ENCODE results near the gene CCDC51.
"Not testable (repeated sequence)": the region's sequence is repeated elsewhere in the genome, so short reads cannot be mapped to it uniquely, and the experiment has no call there.

CCDC51 gene

GRCh38 chr3:48465531-48466378, 25.8 kb upstream of the CCDC51 start:
- peak; percentile 100 for DNase-seq (ENCODE audit: low read depth)

GRCh38 chr3:48465237-48465530, 25.3 kb upstream of the CCDC51 start:
- no peak for DNase-seq (ENCODE audit: low read depth)

GRCh38 chr3:48464713-48465221, 24.8 kb upstream of the CCDC51 start:
- no peak for DNase-seq (ENCODE audit: low read depth)

- no peak for DNase-seq (ENCODE audit: low read depth)
Measured at GRCh38 chr3:48463703-48464102, 23.8 kb upstream of the CCDC51 start.

GRCh38 chr3:48461767-48462166, 21.8 kb upstream of the CCDC51 start:
- DNase-seq (ENCODE audit: low read depth), result not testable (repeated sequence)

GRCh38 chr3:48460517-48460902, 20.6 kb upstream of the CCDC51 start:
- DNase-seq (ENCODE audit: low read depth), result no peak

GRCh38 chr3:48459773-48460516, 20.0 kb upstream of the CCDC51 start:
- DNase-seq (ENCODE audit: low read depth), result no peak

GRCh38 chr3:48459331-48459730, 19.4 kb upstream of the CCDC51 start:
- no peak for DNase-seq (ENCODE audit: low read depth)

- DNase-seq (ENCODE audit: low read depth), result no peak
Measured at GRCh38 chr3:48456456-48456855, 16.5 kb upstream of the CCDC51 start.

- no peak for DNase-seq (ENCODE audit: low read depth)
Measured at GRCh38 chr3:48451270-48451669, 11.4 kb upstream of the CCDC51 start.

GRCh38 chr3:48446425-48447193, 6.7 kb upstream of the CCDC51 start, which contains the start of gene ATRIP:
ATRIP (plus strand) TSS chr3:48446737; CDS start chr3:48446846, 109 bp downstream.
- DNase-seq (ENCODE audit: low read depth), result peak; percentile 77

GRCh38 chr3:48446043-48446424, 6.1 kb upstream of the CCDC51 start:
- DNase-seq (ENCODE audit: low read depth), result no peak

GRCh38 chr3:48445277-48445882, 5.5 kb upstream of the CCDC51 start:
- DNase-seq (ENCODE audit: low read depth), result no peak

- DNase-seq (ENCODE audit: low read depth), result no peak
Measured at GRCh38 chr3:48441940-48442339, 2.0 kb upstream of the CCDC51 start.

- no peak for DNase-seq (ENCODE audit: low read depth)
Measured at GRCh38 chr3:48440590-48440958, 655 bp upstream of the CCDC51 start.

- no peak for DNase-seq (ENCODE audit: low read depth)
Measured at GRCh38 chr3:48437812-48438211, 2.1 kb downstream of the CCDC51 start.

GRCh38 chr3:48436855-48437254, 3.1 kb downstream of the CCDC51 start:
- no peak for DNase-seq (ENCODE audit: low read depth)

GRCh38 chr3:48436477-48436787, 3.5 kb downstream of the CCDC51 start:
- no peak for DNase-seq (ENCODE audit: low read depth)

- DNase-seq (ENCODE audit: low read depth), result peak; percentile 62
Measured at GRCh38 chr3:48435774-48436476, 4.0 kb downstream of the CCDC51 start.

GRCh38 chr3:48435223-48435595, 4.7 kb downstream of the CCDC51 start:
- no peak for DNase-seq (ENCODE audit: low read depth)

- DNase-seq (ENCODE audit: low read depth), result no peak
Measured at GRCh38 chr3:48434591-48435222, 5.2 kb downstream of the CCDC51 start.

Data from stromal cell of bone marrow (primary cell).